ENCODE results near the gene TRIM17.

DNA sequence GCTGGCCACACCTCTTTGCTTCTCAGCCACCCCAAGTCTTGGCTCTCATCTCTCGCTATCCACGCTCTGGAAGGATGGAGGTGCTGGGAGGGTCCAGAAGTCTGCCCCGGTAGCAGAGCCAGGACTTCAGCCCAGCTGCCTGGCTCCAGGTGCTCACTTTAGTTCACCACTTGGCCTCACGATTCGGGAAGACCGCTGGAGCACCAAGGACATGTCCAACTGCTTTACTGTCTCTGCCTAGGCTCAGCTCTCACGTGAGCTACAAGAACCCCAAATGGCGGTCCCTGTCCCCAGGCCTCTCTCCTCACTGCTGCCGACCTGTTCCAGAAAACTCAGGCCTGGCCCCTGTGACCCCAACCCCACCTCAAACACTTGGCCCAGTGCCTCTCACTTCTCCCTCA lies 13.4 kb downstream of the TRIM17 start:
- TF ChIP-seq REST (tag by site-specific recombination; IDR thresholded peaks at IDR 0.05) (no peak), ZBTB44 (tag by site-specific recombination; IDR thresholded peaks at IDR 0.05) (no peak), ZNF114 (tag by site-specific recombination; IDR thresholded peaks at IDR 0.05) (no peak)
- TF ChIP-seq, protein P1, sequence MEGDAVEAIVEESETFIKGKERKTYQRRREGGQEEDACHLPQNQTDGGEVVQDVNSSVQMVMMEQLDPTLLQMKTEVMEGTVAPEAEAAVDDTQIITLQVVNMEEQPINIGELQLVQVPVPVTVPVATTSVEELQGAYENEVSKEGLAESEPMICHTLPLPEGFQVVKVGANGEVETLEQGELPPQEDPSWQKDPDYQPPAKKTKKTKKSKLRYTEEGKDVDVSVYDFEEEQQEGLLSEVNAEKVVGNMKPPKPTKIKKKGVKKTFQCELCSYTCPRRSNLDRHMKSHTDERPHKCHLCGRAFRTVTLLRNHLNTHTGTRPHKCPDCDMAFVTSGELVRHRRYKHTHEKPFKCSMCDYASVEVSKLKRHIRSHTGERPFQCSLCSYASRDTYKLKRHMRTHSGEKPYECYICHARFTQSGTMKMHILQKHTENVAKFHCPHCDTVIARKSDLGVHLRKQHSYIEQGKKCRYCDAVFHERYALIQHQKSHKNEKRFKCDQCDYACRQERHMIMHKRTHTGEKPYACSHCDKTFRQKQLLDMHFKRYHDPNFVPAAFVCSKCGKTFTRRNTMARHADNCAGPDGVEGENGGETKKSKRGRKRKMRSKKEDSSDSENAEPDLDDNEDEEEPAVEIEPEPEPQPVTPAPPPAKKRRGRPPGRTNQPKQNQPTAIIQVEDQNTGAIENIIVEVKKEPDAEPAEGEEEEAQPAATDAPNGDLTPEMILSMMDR (tag by site-specific recombination; IDR thresholded peaks at IDR 0.05) = no peak
- TF ChIP-seq, protein P2, sequence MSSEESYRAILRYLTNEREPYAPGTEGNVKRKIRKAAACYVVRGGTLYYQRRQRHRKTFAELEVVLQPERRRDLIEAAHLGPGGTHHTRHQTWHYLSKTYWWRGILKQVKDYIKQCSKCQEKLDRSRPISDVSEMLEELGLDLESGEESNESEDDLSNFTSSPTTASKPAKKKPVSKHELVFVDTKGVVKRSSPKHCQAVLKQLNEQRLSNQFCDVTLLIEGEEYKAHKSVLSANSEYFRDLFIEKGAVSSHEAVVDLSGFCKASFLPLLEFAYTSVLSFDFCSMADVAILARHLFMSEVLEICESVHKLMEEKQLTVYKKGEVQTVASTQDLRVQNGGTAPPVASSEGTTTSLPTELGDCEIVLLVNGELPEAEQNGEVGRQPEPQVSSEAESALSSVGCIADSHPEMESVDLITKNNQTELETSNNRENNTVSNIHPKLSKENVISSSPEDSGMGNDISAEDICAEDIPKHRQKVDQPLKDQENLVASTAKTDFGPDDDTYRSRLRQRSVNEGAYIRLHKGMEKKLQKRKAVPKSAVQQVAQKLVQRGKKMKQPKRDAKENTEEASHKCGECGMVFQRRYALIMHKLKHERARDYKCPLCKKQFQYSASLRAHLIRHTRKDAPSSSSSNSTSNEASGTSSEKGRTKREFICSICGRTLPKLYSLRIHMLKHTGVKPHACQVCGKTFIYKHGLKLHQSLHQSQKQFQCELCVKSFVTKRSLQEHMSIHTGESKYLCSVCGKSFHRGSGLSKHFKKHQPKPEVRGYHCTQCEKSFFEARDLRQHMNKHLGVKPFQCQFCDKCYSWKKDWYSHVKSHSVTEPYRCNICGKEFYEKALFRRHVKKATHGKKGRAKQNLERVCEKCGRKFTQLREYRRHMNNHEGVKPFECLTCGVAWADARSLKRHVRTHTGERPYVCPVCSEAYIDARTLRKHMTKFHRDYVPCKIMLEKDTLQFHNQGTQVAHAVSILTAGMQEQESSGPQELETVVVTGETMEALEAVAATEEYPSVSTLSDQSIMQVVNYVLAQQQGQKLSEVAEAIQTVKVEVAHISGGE (tag by site-specific recombination; conservative IDR thresholded peaks at IDR 0.05; ENCODE audit: low read depth) = no peak
- TF ChIP-seq, protein P3, sequence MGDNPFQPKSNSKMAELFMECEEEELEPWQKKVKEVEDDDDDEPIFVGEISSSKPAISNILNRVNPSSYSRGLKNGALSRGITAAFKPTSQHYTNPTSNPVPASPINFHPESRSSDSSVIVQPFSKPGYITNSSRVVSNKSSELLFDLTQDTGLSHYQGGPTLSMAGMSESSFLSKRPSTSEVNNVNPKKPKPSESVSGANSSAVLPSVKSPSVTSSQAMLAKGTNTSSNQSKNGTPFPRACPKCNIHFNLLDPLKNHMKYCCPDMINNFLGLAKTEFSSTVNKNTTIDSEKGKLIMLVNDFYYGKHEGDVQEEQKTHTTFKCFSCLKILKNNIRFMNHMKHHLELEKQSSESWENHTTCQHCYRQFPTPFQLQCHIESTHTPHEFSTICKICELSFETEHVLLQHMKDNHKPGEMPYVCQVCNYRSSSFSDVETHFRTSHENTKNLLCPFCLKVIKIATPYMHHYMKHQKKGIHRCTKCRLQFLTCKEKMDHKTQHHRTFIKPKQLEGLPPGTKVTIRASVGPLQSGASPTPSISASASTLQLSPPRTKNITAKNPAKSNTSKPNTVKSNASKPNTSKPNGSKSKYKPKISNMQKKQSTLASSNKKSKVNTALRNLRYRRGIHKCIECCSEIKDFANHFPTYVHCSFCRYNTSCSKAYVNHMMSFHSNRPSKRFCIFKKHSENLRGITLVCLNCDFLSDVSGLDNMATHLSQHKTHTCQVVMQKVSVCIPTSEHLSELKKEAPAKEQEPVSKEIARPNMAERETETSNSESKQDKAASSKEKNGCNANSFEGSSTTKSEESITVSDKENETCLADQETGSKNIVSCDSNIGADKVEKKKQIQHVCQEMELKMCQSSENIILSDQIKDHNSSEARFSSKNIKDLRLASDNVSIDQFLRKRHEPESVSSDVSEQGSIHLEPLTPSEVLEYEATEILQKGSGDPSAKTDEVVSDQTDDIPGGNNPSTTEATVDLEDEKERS (tag by site-specific recombination; IDR thresholded peaks at IDR 0.05) = no peak

All from HEK293 (cell line).